Osteoblast (primary cell): ENCODE measurements around the gene MARK3. TPM values are rescaled to one million over a fixed set of nuclear protein-coding genes. Genes with fewer than 3 reads are reported as not detected.

ENCODE experiments used
- DNase-seq: peaks from one replicate; pipeline ENCODE4 v3.0.0; 2011; ENCODE audit warnings: low spot score, mixed read lengths; ENCODE audit not compliant: insufficient read length; ENCODE audit errors: missing footprints
- H2AFZ ChIP-seq: 2 replicates; pipeline ENCODE4 v1.6.0; 2011; ENCODE audit warnings: mild to moderate bottlenecking, low read length
- H3K27ac ChIP-seq: 2 replicates; pipeline ENCODE4 v1.5.1; 2011; ENCODE audit warnings: mild to moderate bottlenecking, low read depth, low read length, moderate library complexity
- H3K27me3 ChIP-seq: 2 replicates; pipeline ENCODE4 v1.6.0; 2012; ENCODE audit warnings: mild to moderate bottlenecking, control low read depth, inconsistent platforms, low read length, moderate library complexity; ENCODE audit not compliant: insufficient read depth
- H3K36me3 ChIP-seq: 2 replicates; pipeline ENCODE4 v1.5.1; 2011; ENCODE audit warnings: mild to moderate bottlenecking, low read length, control low read depth, moderate library complexity; ENCODE audit not compliant: insufficient read depth
- H3K4me1 ChIP-seq: 2 replicates; pipeline ENCODE4 v1.5.1; 2011; ENCODE audit warnings: mild to moderate bottlenecking, low read length, control low read depth, moderate library complexity; ENCODE audit not compliant: insufficient read depth
- H3K4me2 ChIP-seq: 2 replicates; pipeline ENCODE4 v1.6.0; 2011; ENCODE audit warnings: mild to moderate bottlenecking, low read length; ENCODE audit not compliant: insufficient read depth
- H3K4me3 ChIP-seq: fragments of 200-600 bp; sonication (generic); 3 replicates; pipeline ENCODE4 v1.5.1; 2012; ENCODE audit warnings: mild to moderate bottlenecking, low read length, inconsistent platforms; ENCODE audit not compliant: insufficient read depth
- H3K79me2 ChIP-seq: 2 replicates; pipeline ENCODE4 v1.6.0; 2012; ENCODE audit warnings: mild to moderate bottlenecking, low read length, control low read depth, inconsistent platforms; ENCODE audit not compliant: insufficient read depth
- H3K9me3 ChIP-seq: 2 replicates; pipeline ENCODE4 v1.5.1; 2011; ENCODE audit warnings: low read depth, low read length, control low read depth
- H4K20me1 ChIP-seq: 2 replicates; pipeline ENCODE4 v1.6.0; 2012; ENCODE audit warnings: mild to moderate bottlenecking, low read length, control low read depth; ENCODE audit not compliant: insufficient read depth
- CTCF ChIP-seq: IDR thresholded peaks from 2 replicates; pipeline ENCODE4 v1.5.1; 2011; ENCODE audit warnings: mild to moderate bottlenecking, low read depth, low read length, moderate library complexity; ENCODE audit errors: extremely low read depth
- total RNA-seq: library from RNA; depleted of rRNA; stranded (reverse); fragments of >200 nt; gene quantifications from 2 replicates; pipeline ENCODE4 v1.2.3, GENCODE V29; 2012

The MARK3 gene
- total RNA-seq, 1 donor, result 101 TPM

DNA sequence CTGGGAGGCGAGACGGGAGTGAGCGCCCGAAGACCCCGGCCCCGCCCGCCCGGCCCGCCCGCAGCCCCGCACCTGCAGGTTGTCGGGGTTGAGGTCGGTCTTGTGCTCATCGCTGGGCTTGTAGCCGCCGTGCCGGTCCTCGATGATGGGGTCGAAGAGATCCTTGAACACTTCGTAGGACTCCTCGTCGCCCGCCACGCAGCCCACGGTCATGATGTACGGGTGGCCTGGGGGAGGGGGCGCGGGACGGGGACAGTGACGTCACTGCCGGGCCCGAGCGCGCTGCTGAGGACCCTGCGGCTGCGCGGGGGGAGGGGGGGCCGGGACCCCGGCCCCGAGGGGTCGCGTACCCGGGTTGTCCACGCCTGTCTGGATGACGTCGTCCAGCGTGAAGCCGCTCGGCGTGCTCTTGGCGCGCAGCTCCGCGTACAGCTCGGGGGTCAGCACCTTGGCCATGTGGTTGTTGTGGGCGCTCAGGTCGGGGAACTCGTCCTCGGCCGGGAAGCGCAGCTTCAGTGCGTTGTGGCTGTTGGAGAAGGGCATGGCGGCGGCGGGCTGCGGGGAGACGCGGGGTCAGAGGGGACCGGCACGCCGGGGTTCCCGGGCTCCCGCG, 136.8 kb downstream of the MARK3 start:
- DNase-seq, result peak; percentile 91
- no peaks in the 10 kb centered on the region for H3K36me3 ChIP-seq
- no peak for TF ChIP-seq CTCF
- H3K4me1 ChIP-seq, result peaks cover 26% of the 10 kb centered on the region
- H4K20me1 ChIP-seq, result peaks cover 5% of the 10 kb centered on the region
- H3K79me2 ChIP-seq, result no peaks in the 10 kb centered on the region
- no peak overlapping the region for H2AFZ ChIP-seq
- H3K27me3 ChIP-seq, result peaks cover 28% of the 10 kb centered on the region
- peak overlapping the region; percentile 64 for H3K4me3 ChIP-seq
- H3K9me3 ChIP-seq, result no peaks in the 10 kb centered on the region
- peak overlapping the region; percentile 65 for H3K4me2 ChIP-seq
- no peak overlapping the region for H3K27ac ChIP-seq

- H3K36me3 ChIP-seq, result no peaks in the 10 kb centered on the region
- peaks cover 35% of the 10 kb centered on the region for H3K4me1 ChIP-seq
- H3K4me2 ChIP-seq, result peak within 1 kb of the TSS; percentile 65
- H3K79me2 ChIP-seq, result no peaks in the 10 kb centered on the region
- peak within 1 kb of the TSS; percentile 64 for H3K4me3 ChIP-seq
- peaks cover 28% of the 10 kb centered on the region for H3K27me3 ChIP-seq
- TF ChIP-seq CTCF, result no peak
- H4K20me1 ChIP-seq, result peaks cover 5% of the 10 kb centered on the region
- no peak within 1 kb of the TSS for H3K27ac ChIP-seq
- no peaks in the 10 kb centered on the region for H3K9me3 ChIP-seq
- no peak within 1 kb of the TSS for H2AFZ ChIP-seq
- peak; percentile 98 for DNase-seq
Measured at GRCh38 chr14:103522649-103523574, 137.7 kb downstream of the MARK3 start, which contains the start of gene CKB. Gene CKB (minus strand): TSS chr14:103522830. CDS start chr14:103522493, 337 bp downstream.

- no peak for TF ChIP-seq CTCF
- H3K4me2 ChIP-seq, result no peak overlapping the region
- H3K4me3 ChIP-seq, result no peak overlapping the region
- H3K27me3 ChIP-seq, result peaks cover 28% of the 10 kb centered on the region
- no peak overlapping the region for H3K27ac ChIP-seq
- no peak overlapping the region for H2AFZ ChIP-seq
- H4K20me1 ChIP-seq, result peaks cover 5% of the 10 kb centered on the region
- H3K36me3 ChIP-seq, result no peaks in the 10 kb centered on the region
- H3K79me2 ChIP-seq, result peaks cover under 1% of the 10 kb centered on the region
- DNase-seq, result peak; percentile 69
- no peaks in the 10 kb centered on the region for H3K9me3 ChIP-seq
- peaks cover 41% of the 10 kb centered on the region for H3K4me1 ChIP-seq
Measured at GRCh38 chr14:103523575-103523954, 138.3 kb downstream of the MARK3 start.
